ENCODE results near the gene ACSM2B. TPM values are rescaled to one million over a fixed set of nuclear protein-coding genes. Genes with fewer than 3 reads are reported as not detected.

Gene ACSM2B
- total and polyA plus RNA-seq, 10 of the 15 experiments (the other 5 are each of a cell fraction or from before 2014, with no cell fraction given): not detected

DNA sequence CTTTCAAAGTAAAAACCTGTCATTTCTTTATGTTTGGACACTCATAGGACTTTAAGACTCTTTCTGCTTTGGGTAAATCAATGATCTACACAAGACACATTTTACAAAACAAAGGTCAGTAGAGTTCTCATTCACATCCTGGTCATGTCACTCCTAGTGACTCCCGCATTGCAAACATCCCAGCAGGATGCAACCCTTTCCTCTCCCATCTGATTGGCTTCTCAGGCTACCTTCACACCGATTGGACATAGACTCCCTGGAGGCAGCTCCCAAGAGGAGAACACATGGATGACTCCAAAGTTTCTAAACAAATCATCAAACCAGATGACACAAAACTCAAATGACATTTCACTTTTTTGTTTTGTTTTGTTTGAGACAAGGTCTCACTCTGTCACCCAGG lies 43.8 kb upstream of the ACSM2B start:
- FAIRE-seq (no peak), DNase-seq (ENCODE audit: low read depth, low spot score) (no peak), ATAC-seq (no peak)
- no peaks in the 10 kb centered on the region for H3K27me3 ChIP-seq (replicated peaks in 1 of 2; ENCODE audit: control insufficient read depth in 2 of 2, insufficient read depth in 2 of 2, low read length in 1 of 2)
- H4K20me1 ChIP-seq (ENCODE audit: control insufficient read depth, insufficient read depth): no peaks in the 10 kb centered on the region
- H3K27ac ChIP-seq (ENCODE audit: control insufficient read depth, insufficient read depth): no peak overlapping the region
- RAD21 ChIA-PET (ENCODE audit: unreplicated experiment): no interaction called here
- SMC1A ChIA-PET (ENCODE audit: uncharacterized antibody, unreplicated experiment): no interaction called here
- intact Hi-C loops (cut with micrococcal nuclease; ENCODE audit: unreplicated experiment) (no loop called here), in situ Hi-C loops (cut with MboI) (no loop called here)
- WGBS (ENCODE audit: insufficient coverage, insufficient replicate concordance, low lambda C conversion rate, missing lambda C conversion rate): 26% methylated on average over 2 of the region's 2 CpGs
- CTCF ChIA-PET: no interaction called here
- no TSS peak for BruUV-seq (replicated peaks)
- H3K79me2 ChIP-seq (ENCODE audit: control insufficient read depth, insufficient read depth, low read length): no peaks in the 10 kb centered on the region
- no peak overlapping the region for H2AFZ ChIP-seq (ENCODE audit: control insufficient read depth, low read depth, low read length)
- H3K9ac ChIP-seq (ENCODE audit: control insufficient read depth, insufficient read depth, low read length): no peak overlapping the region
- POLR2A ChIA-PET: no interaction called here
- H3K4me1 ChIP-seq (ENCODE audit: control insufficient read depth, insufficient read depth, low read length): no peaks in the 10 kb centered on the region
- no peaks in the 10 kb centered on the region for H3K9me3 ChIP-seq (replicated peaks; ENCODE audit: control insufficient read depth, insufficient read depth, low read length)
- TF ChIP-seq, protein P1, sequence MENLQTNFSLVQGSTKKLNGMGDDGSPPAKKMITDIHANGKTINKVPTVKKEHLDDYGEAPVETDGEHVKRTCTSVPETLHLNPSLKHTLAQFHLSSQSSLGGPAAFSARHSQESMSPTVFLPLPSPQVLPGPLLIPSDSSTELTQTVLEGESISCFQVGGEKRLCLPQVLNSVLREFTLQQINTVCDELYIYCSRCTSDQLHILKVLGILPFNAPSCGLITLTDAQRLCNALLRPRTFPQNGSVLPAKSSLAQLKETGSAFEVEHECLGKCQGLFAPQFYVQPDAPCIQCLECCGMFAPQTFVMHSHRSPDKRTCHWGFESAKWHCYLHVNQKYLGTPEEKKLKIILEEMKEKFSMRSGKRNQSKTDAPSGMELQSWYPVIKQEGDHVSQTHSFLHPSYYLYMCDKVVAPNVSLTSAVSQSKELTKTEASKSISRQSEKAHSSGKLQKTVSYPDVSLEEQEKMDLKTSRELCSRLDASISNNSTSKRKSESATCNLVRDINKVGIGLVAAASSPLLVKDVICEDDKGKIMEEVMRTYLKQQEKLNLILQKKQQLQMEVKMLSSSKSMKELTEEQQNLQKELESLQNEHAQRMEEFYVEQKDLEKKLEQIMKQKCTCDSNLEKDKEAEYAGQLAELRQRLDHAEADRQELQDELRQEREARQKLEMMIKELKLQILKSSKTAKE (IDR thresholded peaks at IDR 0.05; ENCODE audit: low read depth, poor library complexity, severe bottlenecking): no peak
- TF ChIP-seq YY1 (IDR thresholded peaks at IDR 0.05; ENCODE audit: low read depth, low read length): no peak
- no peak for TF ChIP-seq CBFB (IDR thresholded peaks at IDR 0.05; ENCODE audit: low read depth)
- no peak for TF ChIP-seq MEF2B (IDR thresholded peaks at IDR 0.05; ENCODE audit: partially characterized antibody, poor library complexity, severe bottlenecking)
- no peak for TF ChIP-seq CHD2 (IDR thresholded peaks at IDR 0.05; ENCODE audit: borderline replicate concordance, low read depth, low read length)
- no peak for TF ChIP-seq BACH1 (IDR thresholded peaks at IDR 0.05; ENCODE audit: borderline replicate concordance)
- TF ChIP-seq ZBED1 (IDR thresholded peaks at IDR 0.05; ENCODE audit: borderline replicate concordance): no peak
- TF ChIP-seq IRF4 (IDR thresholded peaks at IDR 0.05; ENCODE audit: low read depth, low read length): no peak
- TF ChIP-seq, protein P2, sequence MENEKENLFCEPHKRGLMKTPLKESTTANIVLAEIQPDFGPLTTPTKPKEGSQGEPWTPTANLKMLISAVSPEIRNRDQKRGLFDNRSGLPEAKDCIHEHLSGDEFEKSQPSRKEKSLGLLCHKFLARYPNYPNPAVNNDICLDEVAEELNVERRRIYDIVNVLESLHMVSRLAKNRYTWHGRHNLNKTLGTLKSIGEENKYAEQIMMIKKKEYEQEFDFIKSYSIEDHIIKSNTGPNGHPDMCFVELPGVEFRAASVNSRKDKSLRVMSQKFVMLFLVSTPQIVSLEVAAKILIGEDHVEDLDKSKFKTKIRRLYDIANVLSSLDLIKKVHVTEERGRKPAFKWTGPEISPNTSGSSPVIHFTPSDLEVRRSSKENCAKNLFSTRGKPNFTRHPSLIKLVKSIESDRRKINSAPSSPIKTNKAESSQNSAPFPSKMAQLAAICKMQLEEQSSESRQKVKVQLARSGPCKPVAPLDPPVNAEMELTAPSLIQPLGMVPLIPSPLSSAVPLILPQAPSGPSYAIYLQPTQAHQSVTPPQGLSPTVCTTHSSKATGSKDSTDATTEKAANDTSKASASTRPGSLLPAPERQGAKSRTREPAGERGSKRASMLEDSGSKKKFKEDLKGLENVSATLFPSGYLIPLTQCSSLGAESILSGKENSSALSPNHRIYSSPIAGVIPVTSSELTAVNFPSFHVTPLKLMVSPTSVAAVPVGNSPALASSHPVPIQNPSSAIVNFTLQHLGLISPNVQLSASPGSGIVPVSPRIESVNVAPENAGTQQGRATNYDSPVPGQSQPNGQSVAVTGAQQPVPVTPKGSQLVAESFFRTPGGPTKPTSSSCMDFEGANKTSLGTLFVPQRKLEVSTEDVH (IDR thresholded peaks at IDR 0.05; ENCODE audit: low read depth, partially characterized antibody): no peak
- no peak for TF ChIP-seq WRNIP1 (IDR thresholded peaks at IDR 0.05; ENCODE audit: borderline replicate concordance, low read depth, low read length)
- TF ChIP-seq, protein P3, sequence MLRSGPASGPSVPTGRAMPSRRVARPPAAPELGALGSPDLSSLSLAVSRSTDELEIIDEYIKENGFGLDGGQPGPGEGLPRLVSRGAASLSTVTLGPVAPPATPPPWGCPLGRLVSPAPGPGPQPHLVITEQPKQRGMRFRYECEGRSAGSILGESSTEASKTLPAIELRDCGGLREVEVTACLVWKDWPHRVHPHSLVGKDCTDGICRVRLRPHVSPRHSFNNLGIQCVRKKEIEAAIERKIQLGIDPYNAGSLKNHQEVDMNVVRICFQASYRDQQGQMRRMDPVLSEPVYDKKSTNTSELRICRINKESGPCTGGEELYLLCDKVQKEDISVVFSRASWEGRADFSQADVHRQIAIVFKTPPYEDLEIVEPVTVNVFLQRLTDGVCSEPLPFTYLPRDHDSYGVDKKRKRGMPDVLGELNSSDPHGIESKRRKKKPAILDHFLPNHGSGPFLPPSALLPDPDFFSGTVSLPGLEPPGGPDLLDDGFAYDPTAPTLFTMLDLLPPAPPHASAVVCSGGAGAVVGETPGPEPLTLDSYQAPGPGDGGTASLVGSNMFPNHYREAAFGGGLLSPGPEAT (IDR thresholded peaks at IDR 0.05; ENCODE audit: low read depth): no peak
- TF ChIP-seq HDGF (IDR thresholded peaks at IDR 0.05): no peak
- TF ChIP-seq SIX5 (IDR thresholded peaks at IDR 0.05; ENCODE audit: low read depth, low read length, severe bottlenecking): no peak
- no peak for TF ChIP-seq MTA2 (IDR thresholded peaks at IDR 0.05; ENCODE audit: low read depth)
- no peak for TF ChIP-seq ZNF207 (IDR thresholded peaks at IDR 0.05; ENCODE audit: borderline replicate concordance)
- TF ChIP-seq RB1 (IDR thresholded peaks at IDR 0.05; ENCODE audit: borderline replicate concordance): no peak
- TF ChIP-seq EED (IDR thresholded peaks at IDR 0.05; ENCODE audit: low read depth): no peak
- no peak overlapping the region for H3K4me3 ChIP-seq
- H3K36me3 ChIP-seq (ENCODE audit: control insufficient read depth in 2 of 2, insufficient read depth in 2 of 2, low read length in 1 of 2): no peaks in the 10 kb centered on the region
- H3K4me2 ChIP-seq (ENCODE audit: control insufficient read depth, insufficient read depth): no peak overlapping the region

All from GM12878 (cell line).